OCI-M1 (cell line): Measurements from ENCODE around the gene KLHL29.

ENCODE experiments used
- DNase-seq: peaks from one replicate; lab custom pipeline; 2025; lab: John Stamatoyannopoulos, UW

Gene KLHL29

GRCh38 chr2:23683001-23683400, 298.0 kb downstream of the KLHL29 start:
- no peak for DNase-seq

- no peak for DNase-seq
Observed at GRCh38 chr2:23684395-23685176, 299.6 kb downstream of the KLHL29 start.

GRCh38 chr2:23685181-23685580, 300.2 kb downstream of the KLHL29 start:
- DNase-seq = no peak

GRCh38 chr2:23685706-23686105, 300.7 kb downstream of the KLHL29 start:
- DNase-seq = no peak

- DNase-seq = no peak
Observed at GRCh38 chr2:23686405-23687029, 301.5 kb downstream of the KLHL29 start.

GRCh38 chr2:23687214-23687613, 302.2 kb downstream of the KLHL29 start:
- no peak for DNase-seq

- no peak for DNase-seq
Observed at GRCh38 chr2:23687713-23688112, 302.7 kb downstream of the KLHL29 start.

- DNase-seq = no peak
Observed at GRCh38 chr2:23688486-23689130, 303.6 kb downstream of the KLHL29 start.

GRCh38 chr2:23689131-23689700, 304.2 kb downstream of the KLHL29 start:
- DNase-seq = no peak

GRCh38 chr2:23689891-23690290, 304.9 kb downstream of the KLHL29 start:
- no peak for DNase-seq

- no peak for DNase-seq
Observed at GRCh38 chr2:23690421-23691105, 305.6 kb downstream of the KLHL29 start.

- DNase-seq = no peak
Observed at GRCh38 chr2:23691106-23691470, 306.1 kb downstream of the KLHL29 start.

- no peak for DNase-seq
Observed at GRCh38 chr2:23691565-23691964, 306.6 kb downstream of the KLHL29 start.

GRCh38 chr2:23692263-23692662, 307.3 kb downstream of the KLHL29 start:
- DNase-seq = no peak

- no peak for DNase-seq
Observed at GRCh38 chr2:23692851-23693605, 308.0 kb downstream of the KLHL29 start.

- DNase-seq = no peak
Observed at GRCh38 chr2:23693606-23693951, 308.6 kb downstream of the KLHL29 start.

- no peak for DNase-seq
Observed at GRCh38 chr2:23694058-23695045, 309.4 kb downstream of the KLHL29 start.

- no peak for DNase-seq
Observed at GRCh38 chr2:23695214-23695889, 310.4 kb downstream of the KLHL29 start.

- DNase-seq = no peak
Observed at GRCh38 chr2:23695890-23696751, 311.1 kb downstream of the KLHL29 start.
